ENCODE data around the gene MSI2. TPM values are rescaled to one million over a fixed set of nuclear protein-coding genes. Genes with fewer than 3 reads are reported as not detected.

Gene MSI2
- total RNA-seq, 3 donors from 2014 or later: 40.6 to 56.2 (median 54.3) TPM

DNA sequence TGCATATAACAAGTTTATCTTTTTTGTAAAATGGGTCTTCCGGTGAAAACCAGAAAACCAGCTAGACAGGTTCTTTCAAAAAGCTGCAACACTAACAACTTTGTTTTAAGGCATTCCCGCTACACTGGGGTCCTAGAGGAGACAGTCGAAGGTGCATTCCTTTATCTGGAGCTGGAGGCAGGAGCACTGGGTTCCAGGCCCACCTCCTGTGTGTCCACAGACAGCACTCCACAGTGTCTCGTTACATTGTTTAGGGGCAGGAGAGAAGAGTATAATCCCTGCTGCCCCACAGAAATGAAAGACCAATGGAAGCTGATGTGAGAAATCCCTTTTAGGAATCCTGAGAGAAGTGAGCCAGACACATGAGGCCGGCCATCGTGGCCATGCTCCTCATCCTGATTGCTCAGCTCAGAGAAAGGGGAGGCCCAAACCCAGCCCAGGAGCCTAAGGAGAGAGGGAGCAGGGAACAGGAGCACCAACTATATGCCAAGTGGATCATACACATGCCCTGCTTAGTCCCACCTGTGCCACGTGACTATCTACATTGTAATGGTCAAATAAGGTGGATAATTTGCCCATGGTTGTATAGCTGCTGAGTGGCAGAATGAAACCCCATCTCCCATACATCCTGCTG lies 429.3 kb downstream of the MSI2 start:
- ATAC-seq: no peak
- DNase-seq: no peak
- peaks cover 7% of the 10 kb centered on the region for H3K36me3 Mint-ChIP-seq (ENCODE audit: insufficient read depth)
- no peak overlapping the region for H3K4me3 Mint-ChIP-seq
- no peaks in the 10 kb centered on the region for H3K27me3 Mint-ChIP-seq (ENCODE audit: low read depth)
- no peaks in the 10 kb centered on the region for H3K9me3 Mint-ChIP-seq
- H3K4me1 Mint-ChIP-seq (ENCODE audit: low read depth): no peaks in the 10 kb centered on the region

DNA sequence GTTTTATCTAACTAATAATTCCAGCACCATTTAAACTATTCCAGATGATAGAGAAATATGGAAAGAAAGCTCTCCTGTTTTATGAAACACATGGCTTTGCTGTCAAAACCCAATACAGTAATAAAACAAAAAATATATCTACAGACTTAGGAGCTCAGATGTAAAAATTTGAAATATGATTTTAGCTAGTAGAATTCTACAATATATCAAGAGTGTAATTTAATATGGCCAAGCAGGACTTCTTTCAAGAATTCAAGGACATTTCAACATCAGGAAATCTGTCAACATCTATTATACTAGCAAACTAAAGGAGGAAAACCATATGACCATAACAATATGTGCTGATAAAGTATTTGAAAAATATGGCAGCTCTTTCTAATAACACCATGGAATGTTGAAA lies 431.3 kb downstream of the MSI2 start:
- DNase-seq (no peak), ATAC-seq (no peak)
- Mint-ChIP-seq H3K4me3 (no peak overlapping the region), H3K36me3 (ENCODE audit: insufficient read depth) (peaks cover 7% of the 10 kb centered on the region), H3K4me1 (ENCODE audit: low read depth) (peaks cover 4% of the 10 kb centered on the region), H3K27me3 (ENCODE audit: low read depth) (no peaks in the 10 kb centered on the region), H3K9me3 (no peaks in the 10 kb centered on the region)

DNA sequence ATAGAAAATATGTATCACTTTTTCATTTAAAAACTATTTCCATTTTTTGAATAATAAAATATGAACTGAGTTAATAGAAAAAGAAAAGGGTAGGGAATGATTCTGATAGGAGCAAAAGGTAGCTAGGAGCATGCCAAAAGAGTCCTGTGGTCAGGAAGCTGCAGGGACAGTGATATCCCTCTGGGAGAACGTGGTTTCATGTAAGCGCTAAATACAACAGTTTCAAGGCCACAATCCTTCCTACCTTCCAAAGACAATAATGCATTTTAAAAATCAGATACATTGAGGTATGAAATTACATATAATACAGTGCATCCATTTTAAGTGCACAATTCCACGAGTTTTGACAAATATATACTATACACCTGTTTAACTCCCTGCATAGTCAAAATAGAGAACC lies 432.9 kb downstream of the MSI2 start:
- Mint-ChIP-seq H3K27me3 (ENCODE audit: low read depth) (no peaks in the 10 kb centered on the region), H3K4me3 (no peak overlapping the region), H3K9me3 (peaks cover 6% of the 10 kb centered on the region), H3K36me3 (ENCODE audit: insufficient read depth) (peaks cover 7% of the 10 kb centered on the region), H3K4me1 (ENCODE audit: low read depth) (peaks cover 11% of the 10 kb centered on the region)
- no peak for DNase-seq
- no peak for ATAC-seq

GRCh38 chr17:57691939-57692338 lies 435.6 kb downstream of the MSI2 start:
- H3K27me3 Mint-ChIP-seq (ENCODE audit: low read depth): no peaks in the 10 kb centered on the region
- H3K9me3 Mint-ChIP-seq: peaks cover 14% of the 10 kb centered on the region
- peaks cover 11% of the 10 kb centered on the region for H3K4me1 Mint-ChIP-seq (ENCODE audit: low read depth)
- no peak overlapping the region for H3K4me3 Mint-ChIP-seq
- H3K36me3 Mint-ChIP-seq (ENCODE audit: insufficient read depth): peaks cover 6% of the 10 kb centered on the region
- no peak for ATAC-seq
- no peak for DNase-seq

GRCh38 chr17:57692770-57693169 lies 436.4 kb downstream of the MSI2 start:
- Mint-ChIP-seq H3K36me3 (ENCODE audit: insufficient read depth) (peaks cover 6% of the 10 kb centered on the region), H3K9me3 (peaks cover 14% of the 10 kb centered on the region), H3K4me3 (peak overlapping the region; percentile 2), H3K4me1 (ENCODE audit: low read depth) (peaks cover 11% of the 10 kb centered on the region), H3K27me3 (ENCODE audit: low read depth) (no peaks in the 10 kb centered on the region)
- DNase-seq (no peak), ATAC-seq (no peak)

- Mint-ChIP-seq H3K27me3 (ENCODE audit: low read depth) (no peaks in the 10 kb centered on the region), H3K9me3 (peaks cover 14% of the 10 kb centered on the region), H3K4me1 (ENCODE audit: low read depth) (peaks cover 11% of the 10 kb centered on the region), H3K36me3 (ENCODE audit: insufficient read depth) (peaks cover 6% of the 10 kb centered on the region), H3K4me3 (no peak overlapping the region)
- ATAC-seq: no peak
- DNase-seq: no peak
Measured at GRCh38 chr17:57694051-57694450, 437.7 kb downstream of the MSI2 start.

- Mint-ChIP-seq H3K9me3 (peaks cover 14% of the 10 kb centered on the region), H3K27me3 (ENCODE audit: low read depth) (no peaks in the 10 kb centered on the region), H3K4me3 (no peak overlapping the region), H3K36me3 (ENCODE audit: insufficient read depth) (peaks cover 6% of the 10 kb centered on the region), H3K4me1 (ENCODE audit: low read depth) (peaks cover 11% of the 10 kb centered on the region)
- no peak for ATAC-seq
- DNase-seq: no peak
Measured at GRCh38 chr17:57696050-57696449, 439.7 kb downstream of the MSI2 start.

DNA sequence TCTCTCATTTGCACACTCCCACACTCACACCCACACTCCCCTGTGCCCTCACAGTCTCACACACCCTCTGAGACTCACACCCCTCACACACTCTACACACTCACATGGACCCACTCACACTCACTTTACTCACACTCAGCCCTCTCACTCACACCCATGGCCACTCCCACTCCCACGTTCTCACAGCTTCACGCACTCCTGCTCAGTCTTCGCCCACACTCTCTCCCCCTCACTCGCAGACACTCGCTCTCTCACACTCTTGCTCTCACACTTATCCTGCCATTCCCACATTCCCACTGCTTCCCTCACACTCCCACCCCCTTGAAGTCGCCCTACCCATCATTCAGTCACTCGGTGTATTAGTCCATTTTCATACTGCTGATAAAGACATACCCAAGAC lies 440.9 kb downstream of the MSI2 start:
- Mint-ChIP-seq H3K9me3 (peaks cover 14% of the 10 kb centered on the region), H3K36me3 (ENCODE audit: insufficient read depth) (peaks cover 6% of the 10 kb centered on the region), H3K27me3 (ENCODE audit: low read depth) (no peaks in the 10 kb centered on the region), H3K4me3 (no peak overlapping the region), H3K4me1 (ENCODE audit: low read depth) (peaks cover 11% of the 10 kb centered on the region)
- ATAC-seq (no peak), DNase-seq (no peak)

DNA sequence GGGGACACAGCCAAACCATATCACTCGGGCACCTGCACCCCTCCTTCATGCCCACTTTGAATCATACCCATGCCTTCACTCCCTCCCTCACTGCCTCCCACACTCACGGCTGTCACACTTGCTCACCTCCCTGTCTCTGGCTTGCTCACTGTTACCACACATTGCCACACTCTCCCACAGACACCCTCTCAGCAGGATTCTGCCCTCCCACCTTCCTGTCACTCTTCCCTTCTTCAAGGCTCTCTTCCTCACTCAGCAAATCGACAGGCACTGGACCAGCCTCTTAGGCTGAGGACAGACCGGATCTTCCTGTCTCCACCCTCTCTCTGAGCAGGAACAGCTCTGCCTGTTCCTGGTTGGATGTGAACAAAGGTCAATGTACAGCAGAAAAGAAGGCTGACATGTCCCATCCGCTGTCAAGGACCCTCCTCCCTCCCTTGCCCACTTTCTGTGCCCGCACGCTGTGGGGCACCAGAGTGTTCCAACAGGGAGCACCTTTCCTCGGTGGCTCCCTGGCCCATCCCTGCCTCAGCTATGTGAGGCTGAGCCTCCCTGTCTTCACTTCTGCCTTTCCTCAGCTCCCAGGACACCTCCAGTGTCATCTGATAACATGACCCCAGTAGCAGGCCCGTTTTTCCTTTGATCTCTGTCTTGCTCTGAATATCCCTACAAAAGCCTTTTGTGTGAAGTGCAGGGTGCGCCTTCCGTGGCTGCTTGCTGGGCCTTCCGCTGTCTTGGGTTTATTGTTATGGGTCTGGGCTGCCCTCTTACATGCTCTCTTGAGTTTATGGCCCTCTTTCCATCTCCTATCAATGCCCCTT lies 441.8 kb downstream of the MSI2 start:
- Mint-ChIP-seq H3K4me3 (no peak overlapping the region), H3K27me3 (ENCODE audit: low read depth) (no peaks in the 10 kb centered on the region), H3K9me3 (peaks cover 14% of the 10 kb centered on the region), H3K36me3 (ENCODE audit: insufficient read depth) (peaks cover 6% of the 10 kb centered on the region), H3K4me1 (ENCODE audit: low read depth) (peaks cover 4% of the 10 kb centered on the region)
- ATAC-seq (peak; percentile 60 to 84), DNase-seq (no peak)

DNA sequence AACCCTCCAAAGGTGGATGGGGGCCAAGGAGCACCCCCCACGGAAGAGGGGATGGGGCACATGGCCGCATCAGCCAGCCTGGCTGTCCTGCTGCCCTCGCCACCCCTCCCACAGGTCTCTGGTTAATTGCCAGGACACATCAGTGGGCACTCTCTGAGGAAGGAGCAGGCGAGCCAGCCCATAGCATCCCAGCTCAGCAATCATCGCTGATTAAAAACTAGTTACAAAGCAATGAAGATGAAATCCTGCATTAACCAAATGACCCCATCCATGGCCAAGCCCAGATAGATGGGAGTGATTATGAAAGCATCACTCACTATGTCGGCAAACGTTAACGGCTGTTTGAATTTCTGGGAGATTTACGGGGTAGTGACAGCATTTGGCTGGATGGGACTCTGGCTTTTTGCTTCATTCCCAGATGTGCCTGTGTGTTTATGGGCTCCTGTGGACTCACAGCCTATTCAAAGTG lies 443.5 kb downstream of the MSI2 start:
- ATAC-seq (no peak), DNase-seq (no peak)
- H3K27me3 Mint-ChIP-seq (ENCODE audit: low read depth): no peaks in the 10 kb centered on the region
- peaks cover 6% of the 10 kb centered on the region for H3K9me3 Mint-ChIP-seq
- H3K4me1 Mint-ChIP-seq (ENCODE audit: low read depth): no peaks in the 10 kb centered on the region
- H3K36me3 Mint-ChIP-seq (ENCODE audit: insufficient read depth): peaks cover 2% of the 10 kb centered on the region
- H3K4me3 Mint-ChIP-seq: no peak overlapping the region

- ATAC-seq: no peak
- Mint-ChIP-seq H3K27me3 (ENCODE audit: low read depth) (no peaks in the 10 kb centered on the region), H3K9me3 (peaks cover under 1% of the 10 kb centered on the region), H3K36me3 (ENCODE audit: insufficient read depth) (no peaks in the 10 kb centered on the region), H3K4me3 (no peak overlapping the region), H3K4me1 (ENCODE audit: low read depth) (no peaks in the 10 kb centered on the region)
- no peak for DNase-seq
Measured at GRCh38 chr17:57701124-57701523, 444.8 kb downstream of the MSI2 start.

DNA sequence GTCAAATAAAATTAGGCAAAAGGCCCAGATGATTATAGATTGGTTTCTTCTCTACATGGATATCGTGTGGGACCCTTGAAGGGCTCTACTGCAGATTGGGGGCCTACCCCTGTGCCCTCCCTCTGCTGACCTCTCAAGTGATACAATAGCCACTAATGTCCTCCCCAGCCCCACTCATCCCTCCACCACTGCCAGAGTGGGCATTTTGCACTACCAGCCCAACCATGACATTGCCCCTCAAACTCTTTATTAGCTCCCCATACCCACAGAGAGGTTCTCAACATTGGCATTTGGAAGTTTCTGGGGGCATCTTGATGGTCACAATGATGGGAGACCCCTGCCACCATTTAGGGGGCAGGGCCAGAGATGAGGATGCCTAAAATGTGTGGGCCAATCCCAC lies 446.9 kb downstream of the MSI2 start:
- no peaks in the 10 kb centered on the region for H3K9me3 Mint-ChIP-seq
- H3K4me3 Mint-ChIP-seq: no peak overlapping the region
- DNase-seq (no peak), ATAC-seq (no peak)
- H3K4me1 Mint-ChIP-seq (ENCODE audit: low read depth): no peaks in the 10 kb centered on the region
- no peaks in the 10 kb centered on the region for H3K27me3 Mint-ChIP-seq (ENCODE audit: low read depth)
- H3K36me3 Mint-ChIP-seq (ENCODE audit: insufficient read depth): no peaks in the 10 kb centered on the region

GRCh38 chr17:57704448-57704847 lies 448.1 kb downstream of the MSI2 start:
- DNase-seq (no peak), ATAC-seq (no peak)
- Mint-ChIP-seq H3K4me3 (no peak overlapping the region), H3K9me3 (no peaks in the 10 kb centered on the region), H3K27me3 (ENCODE audit: low read depth) (no peaks in the 10 kb centered on the region), H3K4me1 (ENCODE audit: low read depth) (no peaks in the 10 kb centered on the region), H3K36me3 (ENCODE audit: insufficient read depth) (no peaks in the 10 kb centered on the region)

DNA sequence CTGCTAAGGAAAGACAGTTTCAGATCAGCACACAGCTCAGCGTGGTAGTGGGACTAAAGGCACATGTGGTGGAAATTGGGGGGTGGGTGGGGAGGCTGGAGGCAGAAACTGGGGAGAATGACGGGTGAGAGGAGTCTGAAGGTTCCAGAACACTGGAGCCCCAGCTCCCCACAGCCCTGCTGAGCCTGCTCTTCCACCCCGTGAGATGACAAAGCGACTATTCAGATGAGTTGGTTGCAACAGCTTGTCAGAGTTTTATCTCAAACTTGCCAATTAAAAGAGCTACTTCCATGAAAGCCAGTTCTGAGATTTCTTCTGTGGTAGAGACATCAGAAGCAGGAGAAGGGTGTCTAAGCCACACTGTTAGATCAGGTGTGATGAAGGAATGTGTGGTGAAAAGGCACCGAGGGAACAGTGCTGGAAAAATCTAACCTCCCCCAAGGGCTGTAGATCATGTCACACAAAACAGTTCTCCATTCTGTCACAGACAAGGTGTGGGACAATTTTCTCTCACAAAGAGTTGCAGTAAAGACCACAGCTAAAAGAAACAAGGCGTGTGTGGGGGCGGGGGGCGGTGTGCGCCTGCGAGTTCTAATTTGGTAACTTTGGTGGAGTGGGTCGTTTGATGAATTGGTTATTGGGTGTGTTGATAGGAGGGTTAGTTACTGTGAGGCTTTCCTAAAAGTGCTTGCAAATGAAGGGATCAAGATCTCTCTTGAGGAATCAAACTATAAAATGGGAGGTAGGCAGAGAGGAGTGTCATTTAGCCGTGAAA lies 449.8 kb downstream of the MSI2 start:
- Mint-ChIP-seq H3K9me3 (no peaks in the 10 kb centered on the region), H3K4me3 (no peak overlapping the region), H3K36me3 (ENCODE audit: insufficient read depth) (no peaks in the 10 kb centered on the region), H3K4me1 (ENCODE audit: low read depth) (no peaks in the 10 kb centered on the region), H3K27me3 (ENCODE audit: low read depth) (no peaks in the 10 kb centered on the region)
- ATAC-seq (no peak), DNase-seq (no peak)

Measured in activated T-cell treated with anti-CD3 and anti-CD28 coated beads, Interleukin-2, amount 50 U/mL, for 4 hours (primary cell).